ENCODE data around the gene CEP89.
"Not testable (repeated sequence)": the region's sequence is repeated elsewhere in the genome, so short reads cannot be mapped to it uniquely, and the experiment has no call there.

Gene CEP89

GRCh38 chr19:32869369-32869965 lies 102.3 kb downstream of the CEP89 start, which contains the start of gene SLC7A9:
Gene SLC7A9 (minus strand): TSS chr19:32869767. CDS start chr19:32868534, 1,233 bp downstream.
- no peak for DNase-seq (ENCODE audit: low spot score)

GRCh38 chr19:32868206-32868950 lies 103.4 kb downstream of the CEP89 start:
- no peak for DNase-seq (ENCODE audit: low spot score)

GRCh38 chr19:32867436-32867835 lies 104.3 kb downstream of the CEP89 start:
- DNase-seq (ENCODE audit: low spot score), result not testable (repeated sequence)

GRCh38 chr19:32866564-32867265 lies 105.0 kb downstream of the CEP89 start:
- DNase-seq (ENCODE audit: low spot score), result no peak

GRCh38 chr19:32866061-32866460 lies 105.7 kb downstream of the CEP89 start:
- no peak for DNase-seq (ENCODE audit: low spot score)

GRCh38 chr19:32865326-32865725 lies 106.4 kb downstream of the CEP89 start:
- DNase-seq (ENCODE audit: low spot score), result no peak

- no peak for DNase-seq (ENCODE audit: low spot score)
Measured at GRCh38 chr19:32864318-32865007, 107.3 kb downstream of the CEP89 start.

GRCh38 chr19:32863841-32864240 lies 107.9 kb downstream of the CEP89 start:
- no peak for DNase-seq (ENCODE audit: low spot score)

GRCh38 chr19:32863301-32863700 lies 108.5 kb downstream of the CEP89 start:
- no peak for DNase-seq (ENCODE audit: low spot score)

GRCh38 chr19:32862741-32863140 lies 109.0 kb downstream of the CEP89 start:
- no peak for DNase-seq (ENCODE audit: low spot score)

GRCh38 chr19:32862173-32862572 lies 109.6 kb downstream of the CEP89 start:
- DNase-seq (ENCODE audit: low spot score), result no peak

- no peak for DNase-seq (ENCODE audit: low spot score)
Measured at GRCh38 chr19:32861596-32861995, 110.2 kb downstream of the CEP89 start.

GRCh38 chr19:32859591-32859990 lies 112.2 kb downstream of the CEP89 start:
- no peak for DNase-seq (ENCODE audit: low spot score)

- DNase-seq (ENCODE audit: low spot score), result no peak
Measured at GRCh38 chr19:32858559-32858958, 113.2 kb downstream of the CEP89 start.

- DNase-seq (ENCODE audit: low spot score), result no peak
Measured at GRCh38 chr19:32858155-32858554, 113.6 kb downstream of the CEP89 start.

GRCh38 chr19:32857584-32857983 lies 114.2 kb downstream of the CEP89 start:
- no peak for DNase-seq (ENCODE audit: low spot score)

GRCh38 chr19:32856818-32857217 lies 114.9 kb downstream of the CEP89 start:
- not testable (repeated sequence) for DNase-seq (ENCODE audit: low spot score)

GRCh38 chr19:32852216-32852615 lies 119.5 kb downstream of the CEP89 start:
- no peak for DNase-seq (ENCODE audit: low spot score)

GRCh38 chr19:32848035-32848434 lies 123.7 kb downstream of the CEP89 start:
- not testable (repeated sequence) for DNase-seq (ENCODE audit: low spot score)

GRCh38 chr19:32843716-32844245 lies 128.0 kb downstream of the CEP89 start:
- DNase-seq (ENCODE audit: low spot score), result no peak

- DNase-seq (ENCODE audit: low spot score), result no peak
Measured at GRCh38 chr19:32842061-32842460, 129.7 kb downstream of the CEP89 start.

- no peak for DNase-seq (ENCODE audit: low spot score)
Measured at GRCh38 chr19:32837531-32837930, 134.2 kb downstream of the CEP89 start.

Data from AG08395 (cell line).